ENCODE measurements around the gene SMARCB1.

Gene SMARCB1

DNA sequence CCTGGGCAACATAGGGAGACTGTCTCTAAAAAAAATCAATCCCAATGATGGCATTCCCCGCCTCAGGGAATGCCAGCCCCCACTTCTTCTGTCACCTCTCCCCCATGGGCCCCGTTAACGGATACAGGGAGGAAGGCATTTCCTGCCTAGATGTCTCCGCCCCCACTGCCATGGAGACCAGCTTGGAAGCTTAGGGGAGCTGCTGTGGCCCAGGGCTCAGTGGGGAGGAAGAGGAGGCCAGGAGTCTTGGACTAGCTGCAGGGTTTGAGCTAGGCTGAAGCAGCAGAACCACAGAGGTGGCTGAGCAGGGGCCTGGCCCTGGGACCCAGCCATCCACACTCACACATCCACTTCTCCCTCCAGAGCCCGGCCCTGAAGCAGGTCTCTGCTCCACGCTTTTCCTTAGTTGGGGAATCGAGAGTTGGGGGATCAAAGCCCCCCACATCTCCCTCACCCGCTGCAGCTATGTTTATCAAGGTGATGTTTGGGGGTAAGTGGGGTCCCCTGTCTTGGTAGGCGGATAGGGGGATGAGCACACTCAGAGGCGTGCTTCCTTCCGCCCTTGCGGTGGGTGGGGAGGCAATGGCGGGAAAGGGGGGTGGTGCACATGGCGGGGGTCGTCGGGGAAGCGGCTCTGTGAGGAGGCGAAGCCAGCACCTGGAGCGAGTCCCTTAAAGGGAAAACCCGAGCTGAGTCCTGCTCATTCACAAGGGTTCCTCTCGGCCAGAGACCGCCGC, 23.8 kb upstream of the SMARCB1 start, which contains the start of gene C22orf15:
Gene C22orf15 (plus strand): TSS at position 149 of the 737 bp plus-strand sequence. CDS start 317 bp downstream, at position 466.
- no peak within 1 kb of the TSS for H3K4me3 ChIP-seq (ENCODE audit: low read depth, low read length)
- TF ChIP-seq, protein P1, sequence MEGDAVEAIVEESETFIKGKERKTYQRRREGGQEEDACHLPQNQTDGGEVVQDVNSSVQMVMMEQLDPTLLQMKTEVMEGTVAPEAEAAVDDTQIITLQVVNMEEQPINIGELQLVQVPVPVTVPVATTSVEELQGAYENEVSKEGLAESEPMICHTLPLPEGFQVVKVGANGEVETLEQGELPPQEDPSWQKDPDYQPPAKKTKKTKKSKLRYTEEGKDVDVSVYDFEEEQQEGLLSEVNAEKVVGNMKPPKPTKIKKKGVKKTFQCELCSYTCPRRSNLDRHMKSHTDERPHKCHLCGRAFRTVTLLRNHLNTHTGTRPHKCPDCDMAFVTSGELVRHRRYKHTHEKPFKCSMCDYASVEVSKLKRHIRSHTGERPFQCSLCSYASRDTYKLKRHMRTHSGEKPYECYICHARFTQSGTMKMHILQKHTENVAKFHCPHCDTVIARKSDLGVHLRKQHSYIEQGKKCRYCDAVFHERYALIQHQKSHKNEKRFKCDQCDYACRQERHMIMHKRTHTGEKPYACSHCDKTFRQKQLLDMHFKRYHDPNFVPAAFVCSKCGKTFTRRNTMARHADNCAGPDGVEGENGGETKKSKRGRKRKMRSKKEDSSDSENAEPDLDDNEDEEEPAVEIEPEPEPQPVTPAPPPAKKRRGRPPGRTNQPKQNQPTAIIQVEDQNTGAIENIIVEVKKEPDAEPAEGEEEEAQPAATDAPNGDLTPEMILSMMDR (IDR thresholded peaks at IDR 0.05; ENCODE audit: low read depth, low read length), result no peak

DNA sequence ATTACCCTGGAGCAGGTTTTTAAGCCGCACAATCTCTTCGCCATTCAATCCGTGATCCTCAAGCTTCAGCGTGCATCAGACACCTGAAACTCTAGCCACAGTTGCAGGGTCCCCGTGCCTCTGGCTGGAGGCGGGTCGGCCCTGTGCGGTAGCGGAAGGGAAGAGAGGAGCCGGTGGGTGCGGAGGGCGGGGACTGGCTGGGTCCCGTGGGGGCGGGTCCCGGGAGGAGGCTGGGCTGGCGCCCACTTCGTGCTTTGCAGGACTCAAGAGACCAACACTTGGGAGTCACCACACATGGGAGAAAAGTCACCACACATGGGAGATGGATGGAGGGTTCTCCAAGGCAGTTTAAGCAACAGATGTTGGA, 23.2 kb upstream of the SMARCB1 start:
- H3K4me3 ChIP-seq (ENCODE audit: low read depth, low read length), result no peak overlapping the region
- TF ChIP-seq, protein P1 (IDR thresholded peaks at IDR 0.05; ENCODE audit: low read depth, low read length), result no peak

DNA sequence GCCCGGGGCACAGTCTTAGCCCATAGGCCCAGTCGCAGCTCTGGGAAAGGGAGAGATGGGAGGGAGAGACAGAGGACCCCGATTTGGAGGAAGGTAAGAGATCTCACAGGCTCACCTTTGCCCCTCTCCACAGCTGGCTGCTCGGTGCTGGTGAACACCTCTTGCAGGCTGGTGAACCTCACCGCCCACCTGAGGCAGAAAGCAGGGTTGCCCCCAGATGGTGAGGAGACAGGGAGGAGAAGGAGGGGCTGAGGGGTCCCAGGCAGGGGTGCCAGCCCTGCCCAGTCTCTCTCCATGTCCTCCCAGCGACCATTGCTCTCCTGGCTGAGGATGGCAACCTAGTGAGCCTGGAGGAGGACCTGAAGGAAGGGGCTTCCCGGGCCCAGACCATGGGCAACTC, 22.8 kb upstream of the SMARCB1 start:
- no peak overlapping the region for H3K4me3 ChIP-seq (ENCODE audit: low read depth, low read length)
- TF ChIP-seq, protein P1 (IDR thresholded peaks at IDR 0.05; ENCODE audit: low read depth, low read length), result no peak

DNA sequence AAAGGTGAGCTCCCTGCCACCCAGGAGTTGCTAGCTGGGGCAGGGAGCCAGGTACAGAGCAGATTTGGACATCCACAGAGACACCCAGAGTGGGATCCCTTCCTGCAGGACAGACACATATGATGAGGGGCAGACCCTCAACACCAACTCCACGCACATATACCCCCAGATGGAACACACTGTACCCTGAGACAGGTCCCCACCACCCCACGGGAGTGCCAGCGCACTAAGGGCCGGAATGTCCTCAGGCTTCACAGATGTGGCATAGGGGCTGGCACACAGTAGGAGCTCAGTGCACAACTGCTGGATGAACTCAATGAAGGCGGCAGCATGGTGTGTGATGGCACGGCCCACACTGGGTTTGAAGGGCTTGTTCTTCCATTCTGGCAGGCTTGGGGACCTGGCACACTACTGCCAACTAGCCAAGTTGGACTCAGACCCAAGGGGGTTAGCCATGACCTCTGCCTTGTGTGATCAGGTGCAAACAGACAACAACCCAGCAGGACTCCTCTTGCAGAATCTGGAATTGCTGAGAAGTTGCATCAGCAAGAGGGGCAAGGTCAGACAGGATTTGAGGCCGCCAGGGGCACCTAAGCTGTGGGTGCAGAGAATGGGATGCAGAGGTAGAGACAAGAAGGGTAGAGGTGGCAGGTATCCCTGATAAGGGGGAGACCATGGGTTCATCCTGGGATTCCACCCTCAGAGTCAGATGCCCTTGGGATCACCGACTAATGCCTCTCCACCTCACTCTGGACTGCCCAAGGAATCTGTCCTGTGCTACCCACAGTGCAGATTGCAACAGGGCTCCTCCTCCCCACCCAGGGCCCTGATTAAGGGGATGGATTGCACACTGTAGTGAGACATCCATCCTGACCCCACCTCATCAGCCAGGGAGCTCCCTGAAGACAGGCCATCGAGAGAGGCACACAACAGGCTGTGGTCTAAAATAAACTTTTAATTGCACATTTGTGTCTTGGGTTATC, 21.6 kb upstream of the SMARCB1 start:
- H3K4me3 ChIP-seq (ENCODE audit: low read depth, low read length), result no peak overlapping the region
- TF ChIP-seq, protein P1 (IDR thresholded peaks at IDR 0.05; ENCODE audit: low read depth, low read length), result no peak

DNA sequence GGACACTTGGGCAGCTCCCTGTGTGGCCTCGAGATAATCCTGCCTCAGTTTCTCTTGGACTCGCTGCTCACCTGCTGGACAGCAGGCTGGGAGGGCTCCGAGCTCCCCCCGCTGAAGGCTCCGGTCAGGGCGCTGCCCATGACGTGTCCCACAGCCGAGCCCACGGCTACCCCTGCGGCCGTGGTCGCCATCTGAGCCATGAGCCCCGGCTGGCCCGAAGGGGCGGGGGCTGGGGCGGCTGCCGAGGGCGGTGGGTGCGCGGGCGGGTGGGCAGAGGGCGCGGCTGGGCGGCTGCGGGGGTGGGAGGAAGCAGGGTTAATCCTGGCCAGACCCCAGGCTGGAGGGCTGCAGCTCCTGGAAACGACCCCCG, 19.5 kb upstream of the SMARCB1 start:
- TF ChIP-seq, protein P1 (IDR thresholded peaks at IDR 0.05; ENCODE audit: low read depth, low read length), result no peak
- H3K4me3 ChIP-seq (ENCODE audit: low read depth, low read length), result peak overlapping the region; percentile 58

DNA sequence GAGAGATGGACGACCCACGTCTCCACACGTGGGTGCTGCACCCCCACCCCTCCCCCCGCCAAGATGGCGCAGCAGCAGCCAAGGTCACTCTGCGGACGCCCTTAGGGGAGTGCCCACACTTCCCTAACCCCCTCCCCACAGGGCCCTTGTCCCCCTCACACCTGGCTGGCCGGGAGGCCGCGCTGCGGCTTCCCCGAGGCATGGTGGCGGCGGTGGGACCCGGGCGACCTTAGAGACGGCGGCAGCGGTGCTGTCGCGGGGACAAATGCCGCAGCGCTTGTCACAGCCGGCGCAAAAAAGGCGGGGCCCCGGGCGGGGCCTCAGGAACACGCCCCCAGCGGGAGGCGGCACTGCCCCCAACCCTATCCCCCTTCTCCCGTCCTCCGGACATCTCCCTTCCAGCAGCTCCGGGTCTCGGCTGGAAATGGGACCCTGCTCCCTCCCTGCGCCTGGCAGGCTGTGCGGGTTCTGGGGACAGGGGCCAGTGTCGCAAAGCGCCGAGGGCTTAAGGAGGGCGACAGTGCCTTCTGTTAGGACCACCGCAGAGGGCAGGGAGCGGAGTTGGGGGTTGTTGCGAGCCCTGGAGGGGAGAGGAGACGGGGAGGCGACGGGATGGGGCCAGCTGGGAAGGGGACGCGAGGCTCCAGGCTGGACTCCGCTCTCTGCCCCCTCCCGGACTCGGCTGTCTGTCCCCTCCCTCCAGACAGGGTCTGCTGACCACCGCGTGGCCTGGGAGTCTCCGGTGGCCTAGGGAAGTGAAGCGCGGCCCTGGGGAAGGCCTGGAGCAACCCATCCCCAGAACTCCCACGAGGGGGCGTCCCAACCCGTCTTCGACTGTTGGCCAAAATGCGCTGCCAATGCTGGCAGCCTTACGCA, 18.9 kb upstream of the SMARCB1 start, which contains the start of gene CHCHD10:
Gene CHCHD10 (minus strand): TSS at position 300 of the 876 bp plus-strand sequence. CDS start 98 bp downstream, at position 202.
- TF ChIP-seq, protein P1 (IDR thresholded peaks at IDR 0.05; ENCODE audit: low read depth, low read length), result peak; percentile 77
- peak within 1 kb of the TSS; percentile 58 for H3K4me3 ChIP-seq (ENCODE audit: low read depth, low read length)

All from WI38 (cell line).